G401 (cell line): ENCODE results near the gene MPV17. TPM values are rescaled to one million over a fixed set of nuclear protein-coding genes. Genes with fewer than 3 reads are reported as not detected.
"Not testable (repeated sequence)": the region's sequence is repeated elsewhere in the genome, so short reads cannot be mapped to it uniquely, and the experiment has no call there.

Source experiments
- DNase-seq: peaks from one replicate; pipeline ENCODE4 v3.0.0-alpha.2; 2015; ENCODE audit warnings: low spot score
- in situ Hi-C: cut with HindIII; loops from 2 replicates; pipeline ENCODE4 v1.10.0; 2016; ENCODE audit warnings: low sequenced_read_pairs, mixed read lengths
- total RNA-seq: library from RNA; depleted of rRNA; stranded (reverse); fragments of >200 nt; shearing (Covaris generic); gene quantifications from 2 replicates; pipeline ENCODE4 v1.2.3, GENCODE V29; 2014; rRNA removed

MPV17 gene
- total RNA-seq: 80.5 and 99.1 TPM in 2 replicates

GRCh38 chr2:27322766-27323595 is at the start of gene MPV17:
MPV17 (minus strand) TSS chr2:27323097; CDS start chr2:27322517, 580 bp downstream.
- DNase-seq: peak; percentile 96
- in situ Hi-C loops: no loop called here

GRCh38 chr2:27370816-27371620 is 48.1 kb upstream of the MPV17 start:
- in situ Hi-C loops: no loop called here
- no peak for DNase-seq

GRCh38 chr2:27370026-27370815 is 47.3 kb upstream of the MPV17 start, which contains the start of the genes EIF2B4 and SNX17:
EIF2B4 (minus strand) TSS chr2:27370338; CDS start chr2:27370314, 24 bp downstream.
SNX17 (plus strand) TSS chr2:27370616; CDS start chr2:27370744, 128 bp downstream.
- in situ Hi-C loops: no loop called here
- peak; percentile 99 for DNase-seq

- in situ Hi-C loops: no loop called here
- DNase-seq: peak; percentile 40
Observed at GRCh38 chr2:27369471-27370025, 46.7 kb upstream of the MPV17 start.

- DNase-seq: no peak
- in situ Hi-C loops: no loop called here
Observed at GRCh38 chr2:27363933-27364332, 41.0 kb upstream of the MPV17 start.

GRCh38 chr2:27362678-27363420 is 40.0 kb upstream of the MPV17 start:
- DNase-seq: no peak
- in situ Hi-C loops: no loop called here

- in situ Hi-C loops: no loop called here
- peak; percentile 99 for DNase-seq
Observed at GRCh38 chr2:27356382-27357181, 33.7 kb upstream of the MPV17 start, which contains the start of gene GTF3C2. GTF3C2 (minus strand) TSS chr2:27356764; CDS start chr2:27343554, 13,210 bp downstream.

- in situ Hi-C loops: no loop called here
- DNase-seq: no peak
Observed at GRCh38 chr2:27356056-27356381, 33.1 kb upstream of the MPV17 start.

- DNase-seq: no peak
- in situ Hi-C loops: no loop called here
Observed at GRCh38 chr2:27354597-27354927, 31.7 kb upstream of the MPV17 start.

GRCh38 chr2:27353762-27354596 is 31.1 kb upstream of the MPV17 start:
- in situ Hi-C loops: no loop called here
- DNase-seq: no peak

- DNase-seq, in situ Hi-C loops: not testable (repeated sequence)
Observed at GRCh38 chr2:27353386-27353761, 30.5 kb upstream of the MPV17 start.

- in situ Hi-C loops: no loop called here
Observed at GRCh38 chr2:27351802-27352598, 29.1 kb upstream of the MPV17 start.

GRCh38 chr2:27350106-27350693 is 27.3 kb upstream of the MPV17 start:
- in situ Hi-C loops: no loop called here
- DNase-seq: no peak

More at GRCh38 chr2:27351802-27352598, 29.1 kb upstream of the MPV17 start:
- DNase-seq: no peak

GRCh38 chr2:27347641-27348040 is 24.7 kb upstream of the MPV17 start:
- in situ Hi-C loops: no loop called here
- no peak for DNase-seq

- in situ Hi-C loops: no loop called here
- no peak for DNase-seq
Observed at GRCh38 chr2:27336173-27336572, 13.3 kb upstream of the MPV17 start.

- DNase-seq: no peak
- in situ Hi-C loops: no loop called here
Observed at GRCh38 chr2:27335311-27335710, 12.4 kb upstream of the MPV17 start.
